Calu3 (cell line): ENCODE measurements around the gene PPM1H. TPM values are rescaled to one million over a fixed set of nuclear protein-coding genes. Genes with fewer than 3 reads are reported as not detected.

Experiments used
- BruUV-seq: library from RNA; stranded (reverse); fragments of 400-500 nt; replicated peaks from 2 replicates; lab custom pipeline; 2021; lab: Mats Ljungman, UMichigan
- CTCF ChIA-PET: fragments of 300-600 bp; sonication (Branson Sonifier 250); formaldehyde crosslinking; loops from one replicate; lab custom pipeline; 2022; ENCODE audit warnings: antibody characterized with exemption; lab: Charles Lee
- DNase-seq: peaks from one replicate; pipeline ENCODE4 v3.0.0; 2022
- H3K27ac Mint-ChIP-seq: one replicate; pipeline ENCODE4 v1.8.0; 2022; ENCODE audit warnings: mixed read lengths; ENCODE audit not compliant: unreplicated experiment
- H3K27me3 Mint-ChIP-seq: one replicate; pipeline ENCODE4 v1.8.0; 2022; ENCODE audit warnings: mixed read lengths; ENCODE audit not compliant: unreplicated experiment
- H3K36me3 Mint-ChIP-seq: one replicate; pipeline ENCODE4 v1.8.0; 2022; ENCODE audit warnings: mild to moderate bottlenecking, moderate library complexity, mixed read lengths; ENCODE audit not compliant: insufficient read depth, unreplicated experiment
- H3K4me1 Mint-ChIP-seq: one replicate; pipeline ENCODE4 v1.8.0; 2022; ENCODE audit warnings: mild to moderate bottlenecking, low read depth, mixed read lengths; ENCODE audit not compliant: unreplicated experiment
- H3K4me3 Mint-ChIP-seq: one replicate; pipeline ENCODE4 v1.8.0; 2022; ENCODE audit warnings: mild to moderate bottlenecking, low read depth, moderate library complexity, mixed read lengths; ENCODE audit not compliant: unreplicated experiment
- H3K9me3 Mint-ChIP-seq: one replicate; pipeline ENCODE4 v1.8.0; 2022; ENCODE audit warnings: low read depth, mixed read lengths; ENCODE audit not compliant: unreplicated experiment
- CTCF ChIP-seq: fragments of 200-600 bp; IDR thresholded peaks from one replicate; pipeline ENCODE4 v1.8.0; 2022; ENCODE audit warnings: antibody characterized with exemption; ENCODE audit not compliant: unreplicated experiment
- intact Hi-C: fragments of 100-400 bp; cut with micrococcal nuclease; formaldehyde crosslinking; loops from one replicate; pipeline ENCODE4 v1.10.0; 2022; ENCODE audit not compliant: unreplicated experiment
- total RNA-seq: library from RNA; stranded (reverse); gene quantifications from 2 replicates; pipeline ENCODE4 v1.2.3, GENCODE V29; 2022

The PPM1H gene
- total RNA-seq, 1 experiment from 2014 or later: 36.7 TPM

DNA sequence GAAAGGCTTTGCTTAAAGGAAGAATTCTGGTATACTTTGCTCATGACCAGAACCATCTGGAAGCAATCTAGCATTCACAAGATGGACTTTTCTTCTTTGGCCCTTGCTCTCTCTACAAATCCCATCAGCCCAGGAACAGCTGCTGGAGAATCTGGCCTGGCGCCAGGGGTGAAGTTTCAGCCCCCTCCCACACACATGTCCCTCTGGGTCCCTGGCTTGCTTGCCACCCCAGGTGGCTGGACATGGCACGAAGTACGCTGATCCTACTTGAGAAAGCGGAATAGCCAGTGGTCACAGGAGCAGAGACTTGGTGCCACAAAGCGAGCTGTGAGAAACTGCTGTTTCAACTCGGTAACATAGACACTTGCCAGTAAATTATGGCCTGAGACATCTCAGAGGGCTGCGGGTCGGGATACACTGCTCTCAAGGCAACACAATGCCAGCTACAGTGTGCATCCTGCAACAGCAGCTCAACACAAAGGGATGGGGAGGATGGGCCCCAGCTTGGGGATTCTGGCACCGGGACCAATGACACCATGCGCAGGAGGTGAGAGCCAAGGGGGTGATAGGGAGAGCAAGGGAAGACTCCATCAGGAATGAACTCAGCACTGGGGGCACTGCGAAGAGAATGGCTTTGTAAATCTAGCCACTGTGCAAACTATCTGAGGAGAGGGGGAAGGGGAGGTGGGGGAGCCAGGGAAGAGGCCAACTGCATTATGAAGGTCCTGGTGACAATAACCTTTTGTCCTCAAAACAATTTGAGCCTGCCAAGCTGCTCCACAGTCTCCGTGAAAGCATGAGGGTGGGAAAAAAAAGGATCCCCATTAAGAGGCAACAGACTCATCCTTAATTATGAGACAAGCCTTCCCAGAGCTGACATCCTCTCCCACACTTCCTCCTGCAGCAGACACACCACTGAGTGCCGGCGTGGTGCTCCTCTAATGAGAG is 219.9 kb downstream of the PPM1H start:
- no peak overlapping the region for H3K27ac Mint-ChIP-seq
- TF ChIP-seq CTCF: no peak
- CTCF ChIA-PET: no interaction called here
- intact Hi-C loops: loop anchor here (5.0 kb wide), 1 partner anchor 77 kb away; no protein-coding TSS in a partner anchor
- no TSS peak for BruUV-seq
- H3K9me3 Mint-ChIP-seq: no peaks in the 10 kb centered on the region
- H3K36me3 Mint-ChIP-seq: no peaks in the 10 kb centered on the region
- no peak overlapping the region for H3K4me3 Mint-ChIP-seq
- no peak for DNase-seq
- peaks cover 35% of the 10 kb centered on the region for H3K4me1 Mint-ChIP-seq
- no peaks in the 10 kb centered on the region for H3K27me3 Mint-ChIP-seq

DNA sequence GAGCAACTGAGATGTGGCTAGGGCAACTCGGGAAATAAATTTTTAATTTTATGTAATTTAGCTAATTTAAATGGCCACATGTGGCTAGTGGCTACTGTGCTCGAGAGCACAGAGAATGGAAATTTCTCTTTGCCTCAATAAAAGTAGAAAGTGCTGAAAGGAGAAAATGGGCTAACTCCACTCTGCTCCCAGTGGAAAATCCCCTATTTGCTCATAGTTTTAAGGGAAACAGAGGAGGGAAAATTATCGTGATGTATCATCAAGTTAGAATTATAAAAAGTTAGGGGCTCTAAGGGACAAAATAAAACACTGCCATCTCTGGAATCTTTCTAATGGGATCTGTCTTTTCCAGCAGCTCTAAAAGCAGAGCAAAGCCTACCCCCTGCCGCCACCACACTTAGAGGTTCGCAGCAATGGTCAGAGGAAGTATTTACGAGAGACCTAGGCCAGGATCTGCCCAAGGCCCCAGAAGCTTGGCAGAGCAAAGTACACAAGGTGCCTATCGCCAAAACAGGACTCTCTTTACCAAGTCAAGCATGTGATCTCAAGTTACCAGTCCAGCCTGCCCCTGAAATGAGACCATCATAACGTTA is 220.7 kb downstream of the PPM1H start:
- intact Hi-C loops: no loop called here
- no TSS peak for BruUV-seq
- no peak for DNase-seq
- no peaks in the 10 kb centered on the region for H3K27me3 Mint-ChIP-seq
- no peak overlapping the region for H3K27ac Mint-ChIP-seq
- H3K9me3 Mint-ChIP-seq: no peaks in the 10 kb centered on the region
- CTCF ChIA-PET: no interaction called here
- H3K4me3 Mint-ChIP-seq: no peak overlapping the region
- TF ChIP-seq CTCF: no peak
- no peaks in the 10 kb centered on the region for H3K36me3 Mint-ChIP-seq
- H3K4me1 Mint-ChIP-seq: peaks cover 35% of the 10 kb centered on the region

DNA sequence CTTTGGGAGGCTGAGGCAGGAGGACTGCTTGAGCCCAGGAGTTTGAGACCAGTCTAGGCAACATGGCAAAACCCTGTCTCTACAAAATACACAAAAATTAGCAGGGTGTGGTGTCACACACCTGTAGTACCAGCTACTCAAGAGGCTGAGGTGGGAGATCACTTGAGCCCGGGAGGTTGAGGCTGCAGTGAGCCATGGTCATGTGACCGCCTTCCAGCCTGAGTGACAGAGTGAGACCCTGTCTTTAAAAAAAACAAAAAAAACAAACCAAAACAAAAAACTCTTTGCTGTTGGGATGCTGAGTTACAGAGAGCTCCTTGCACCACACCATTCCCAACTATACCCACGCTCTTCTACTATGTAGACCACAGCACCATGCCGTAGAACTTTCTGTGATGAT is 221.2 kb downstream of the PPM1H start:
- H3K9me3 Mint-ChIP-seq: no peaks in the 10 kb centered on the region
- H3K27me3 Mint-ChIP-seq: no peaks in the 10 kb centered on the region
- intact Hi-C loops: no loop called here
- H3K4me1 Mint-ChIP-seq: peaks cover 33% of the 10 kb centered on the region
- no TSS peak for BruUV-seq
- no peak for TF ChIP-seq CTCF
- H3K4me3 Mint-ChIP-seq: no peak overlapping the region
- no peak for DNase-seq
- CTCF ChIA-PET: no interaction called here
- no peaks in the 10 kb centered on the region for H3K36me3 Mint-ChIP-seq
- no peak overlapping the region for H3K27ac Mint-ChIP-seq

DNA sequence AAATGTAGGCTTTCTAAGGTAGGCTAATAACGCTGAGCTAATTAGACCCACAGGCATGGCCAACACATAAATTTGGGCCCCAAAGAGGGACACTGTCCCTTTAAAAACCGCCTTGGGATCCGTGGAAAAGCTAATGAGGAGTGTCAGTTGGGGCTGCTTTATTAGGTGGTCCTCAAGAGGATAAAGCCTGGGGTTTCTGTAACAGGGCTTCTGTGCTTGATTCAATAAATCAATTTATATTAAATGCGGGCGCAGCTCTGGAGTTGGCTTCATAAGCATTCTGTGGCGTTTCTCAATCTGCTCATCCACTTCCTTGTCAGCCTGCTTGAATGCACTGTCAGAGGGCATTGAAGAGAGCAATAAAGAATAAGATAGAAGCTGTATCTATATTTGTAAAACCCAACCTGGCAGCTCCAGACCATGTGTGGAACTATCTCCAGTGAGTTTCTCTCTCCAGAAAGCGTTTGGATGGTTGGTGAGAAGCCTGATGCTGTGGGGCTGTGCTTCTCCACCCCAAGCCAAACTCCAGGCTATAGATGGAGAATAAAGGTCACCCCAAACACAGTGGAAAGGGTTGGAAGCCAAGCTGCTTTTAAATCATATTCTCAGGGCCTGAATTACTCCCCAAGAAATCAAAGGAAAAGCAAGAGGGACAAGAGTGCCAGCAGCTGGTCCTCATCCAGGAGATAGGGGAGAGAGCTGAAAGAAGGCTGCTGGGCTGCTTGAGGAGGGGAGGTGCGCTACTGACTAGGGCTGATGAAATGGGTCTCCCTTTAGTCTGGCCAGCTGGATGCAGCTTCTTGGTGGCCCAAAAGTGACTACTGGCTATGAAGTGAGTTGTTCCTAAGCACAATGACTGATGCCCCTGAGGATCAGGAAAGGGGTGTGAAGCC is 222.0 kb downstream of the PPM1H start:
- no peak overlapping the region for H3K4me3 Mint-ChIP-seq
- H3K4me1 Mint-ChIP-seq: peaks cover 25% of the 10 kb centered on the region
- no peak for TF ChIP-seq CTCF
- H3K27ac Mint-ChIP-seq: no peak overlapping the region
- no peaks in the 10 kb centered on the region for H3K27me3 Mint-ChIP-seq
- H3K9me3 Mint-ChIP-seq: no peaks in the 10 kb centered on the region
- no TSS peak for BruUV-seq
- intact Hi-C loops: no loop called here
- no peak for DNase-seq
- CTCF ChIA-PET: no interaction called here
- H3K36me3 Mint-ChIP-seq: no peaks in the 10 kb centered on the region
